Keratinocyte (primary cell): Measurements from ENCODE around the gene CLDND1. TPM values are rescaled to one million over a fixed set of nuclear protein-coding genes. Genes with fewer than 3 reads are reported as not detected.

ENCODE experiments used
- DNase-seq: peaks from one replicate; pipeline ENCODE4 v3.0.0-alpha.2; 2011; ENCODE audit warnings: low read depth, missing footprints, low spot score
- FAIRE-seq: peaks from 2 replicates; lab custom pipeline; 2011; peaks lifted over from hg19 to GRCh38; lab: Jason Lieb, UNC
- H2AFZ ChIP-seq: 2 replicates; pipeline ENCODE4 v1.6.0; 2012; ENCODE audit warnings: low read length, control low read depth, inconsistent platforms; ENCODE audit not compliant: control insufficient read depth
- H3K27ac ChIP-seq: 2 replicates; pipeline ENCODE4 v1.5.1; 2011; ENCODE audit warnings: low read length; ENCODE audit not compliant: control insufficient read depth, insufficient read depth
- H3K27me3 ChIP-seq: 3 replicates; pipeline ENCODE4 v1.6.0; 2011; ENCODE audit warnings: low read length; ENCODE audit not compliant: control insufficient read depth, insufficient read depth; ENCODE audit errors: extremely low read depth
- H3K36me3 ChIP-seq, 2 experiments: 2 replicates in 1 of 2; 3 replicates in 1 of 2; pipeline ENCODE4 v1.5.1; 2011; ENCODE audit warnings: low read length in 2 of 2, mild to moderate bottlenecking in 1 of 2; ENCODE audit not compliant: control insufficient read depth in 2 of 2, insufficient read depth in 2 of 2; ENCODE audit errors: extremely low read depth in 1 of 2
- H3K4me1 ChIP-seq: 3 replicates; pipeline ENCODE4 v1.5.1; 2011; ENCODE audit warnings: low read length; ENCODE audit not compliant: control insufficient read depth, insufficient read depth; ENCODE audit errors: extremely low read depth
- H3K4me2 ChIP-seq: 3 replicates; pipeline ENCODE4 v1.6.0; 2011; ENCODE audit warnings: low read depth, low read length; ENCODE audit not compliant: control insufficient read depth, insufficient read depth; ENCODE audit errors: extremely low read depth
- H3K4me3 ChIP-seq, 3 experiments: fragments of 200-600 bp in 1 of 3; sonication (generic) in 1 of 3; 2 replicates in 2 of 3; 3 replicates in 1 of 3; pipeline ENCODE4 v1.5.1; 2011 to 2016; ENCODE audit warnings: low read length in 3 of 3, mild to moderate bottlenecking in 3 of 3, control low read depth in 2 of 3, inconsistent platforms in 1 of 3, low read depth in 1 of 3, mixed read lengths in 1 of 3, mixed run types in 1 of 3, moderate library complexity in 1 of 3; ENCODE audit not compliant: control insufficient read depth in 2 of 3, insufficient read depth in 2 of 3; ENCODE audit errors: extremely low read depth in 1 of 3
- H3K79me2 ChIP-seq: 2 replicates; pipeline ENCODE4 v1.6.0; 2012; ENCODE audit warnings: low read length; ENCODE audit not compliant: control insufficient read depth, insufficient read depth
- H3K9ac ChIP-seq: 3 replicates; pipeline ENCODE4 v1.6.0; 2011; ENCODE audit warnings: low read length; ENCODE audit not compliant: control insufficient read depth, insufficient read depth; ENCODE audit errors: extremely low read depth
- H3K9me1 ChIP-seq: 3 replicates; pipeline ENCODE4 v1.6.0; 2011; ENCODE audit warnings: low read length; ENCODE audit not compliant: control insufficient read depth, insufficient read depth; ENCODE audit errors: extremely low read depth
- H3K9me3 ChIP-seq: 2 replicates; pipeline ENCODE4 v1.5.1; 2012; ENCODE audit warnings: low read depth, low read length; ENCODE audit not compliant: control insufficient read depth
- H4K20me1 ChIP-seq: 3 replicates; pipeline ENCODE4 v1.6.0; 2011; ENCODE audit warnings: low read length; ENCODE audit not compliant: control insufficient read depth, insufficient read depth; ENCODE audit errors: extremely low read depth
- EZH2 ChIP-seq: IDR thresholded peaks from one replicate; pipeline ENCODE4 v1.6.1; 2012; ENCODE audit warnings: inconsistent platforms, mild to moderate bottlenecking, low read length, moderate library complexity
- dilution Hi-C: fragments of 300-500 bp; cut with MboI; formaldehyde crosslinking; loops from one replicate; pipeline ENCODE4 v1.7.0; 2020; ENCODE audit warnings: low sequenced_read_pairs; ENCODE audit not compliant: extremely low pct_ligation_motif_present
- polyA plus RNA-seq, 5 experiments: library from polyadenylated mRNA; depleted of rRNA in 3 of 5; stranded (reverse) in 3 of 5; stranded (forward) in 1 of 5; unstranded in 1 of 5; fragments of >200 nt; gene quantifications; 1 replicate in 1 of 5; 2 replicates in 3 of 5; 3 replicates in 1 of 5; pipeline versions ENCODE4 v1.2.1 to v1.2.3, GENCODE V29; 2011 to 2012; ENCODE audit warnings: missing spikeins in 2 of 5, low read depth in 1 of 5, low replicate concordance in 1 of 5
- TF ChIP-seq, protein P1 (sequence below), 3 experiments: IDR thresholded peaks in 1 of 3; conservative IDR thresholded peaks in 1 of 3; optimal IDR thresholded peaks in 1 of 3; 2 replicates in 2 of 3; 3 replicates in 1 of 3; pipeline versions ENCODE3 to v1.5.1; 2011; ENCODE audit warnings: low read length in 3 of 3, mild to moderate bottlenecking in 3 of 3, moderate library complexity in 2 of 3, control low read depth in 1 of 3, inconsistent platforms in 1 of 3; ENCODE audit not compliant: insufficient read depth in 2 of 3; ENCODE audit errors: extremely low read depth in 1 of 3

CLDND1 gene
- polyA plus RNA-seq, 1 donor (not counting 4 experiments of a cell fraction or from before 2014, with no cell fraction given), result 137 TPM

DNA sequence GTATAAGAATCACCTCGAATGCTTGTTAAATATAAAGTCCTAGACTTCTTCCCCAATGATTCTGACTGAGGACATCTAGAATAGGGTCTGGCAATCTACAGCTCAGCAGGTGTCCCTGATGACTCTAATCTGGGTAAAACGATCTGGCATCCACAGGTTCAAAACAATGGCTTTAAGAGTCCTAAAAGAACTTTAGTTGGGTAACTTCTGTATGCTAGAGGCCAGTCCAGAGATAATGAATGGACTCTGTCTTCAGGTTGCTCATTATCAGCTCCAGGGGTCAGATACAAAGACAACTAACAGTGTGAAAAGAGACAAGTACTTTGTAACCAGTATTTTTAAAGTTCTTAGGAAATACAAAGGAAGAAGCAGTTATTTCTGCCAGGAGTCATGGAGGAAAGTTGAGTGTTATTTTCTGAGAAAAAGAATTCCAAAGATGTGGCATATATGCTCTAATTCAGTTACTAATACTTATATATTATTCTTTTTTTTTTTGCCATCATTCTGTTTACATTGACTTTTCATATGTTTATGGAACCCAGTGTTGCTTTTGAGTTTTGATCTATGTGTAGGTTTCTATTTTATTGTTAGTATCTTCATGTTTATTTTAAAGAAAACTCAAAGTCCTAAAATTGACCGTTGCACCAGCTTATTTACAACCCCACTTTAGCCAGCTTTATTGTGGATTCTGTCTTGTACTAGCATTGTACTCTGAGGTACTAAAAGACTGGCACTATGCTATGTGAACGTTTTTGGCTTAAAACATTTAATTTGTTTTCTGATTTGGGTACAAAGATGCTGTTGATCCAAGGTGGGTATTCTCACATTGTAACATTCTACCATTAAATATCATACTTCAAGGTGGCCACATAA is 6.0 kb upstream of the CLDND1 start:
- no peak overlapping the region for H3K9ac ChIP-seq
- no peaks in the 10 kb centered on the region for H4K20me1 ChIP-seq
- H3K9me3 ChIP-seq, result no peaks in the 10 kb centered on the region
- peak overlapping the region; percentile 28 for H2AFZ ChIP-seq
- no peak overlapping the region for H3K4me2 ChIP-seq
- no peak for FAIRE-seq
- dilution Hi-C loops, result no loop called here
- no peak for DNase-seq
- H3K4me1 ChIP-seq, result no peaks in the 10 kb centered on the region
- H3K79me2 ChIP-seq, result no peaks in the 10 kb centered on the region
- H3K4me3 ChIP-seq, result no peak overlapping the region
- no peaks in the 10 kb centered on the region for H3K27me3 ChIP-seq
- H3K9me1 ChIP-seq, result no peaks in the 10 kb centered on the region
- H3K36me3 ChIP-seq, result no peaks in the 10 kb centered on the region
- no peak for TF ChIP-seq EZH2
- TF ChIP-seq, protein P1, sequence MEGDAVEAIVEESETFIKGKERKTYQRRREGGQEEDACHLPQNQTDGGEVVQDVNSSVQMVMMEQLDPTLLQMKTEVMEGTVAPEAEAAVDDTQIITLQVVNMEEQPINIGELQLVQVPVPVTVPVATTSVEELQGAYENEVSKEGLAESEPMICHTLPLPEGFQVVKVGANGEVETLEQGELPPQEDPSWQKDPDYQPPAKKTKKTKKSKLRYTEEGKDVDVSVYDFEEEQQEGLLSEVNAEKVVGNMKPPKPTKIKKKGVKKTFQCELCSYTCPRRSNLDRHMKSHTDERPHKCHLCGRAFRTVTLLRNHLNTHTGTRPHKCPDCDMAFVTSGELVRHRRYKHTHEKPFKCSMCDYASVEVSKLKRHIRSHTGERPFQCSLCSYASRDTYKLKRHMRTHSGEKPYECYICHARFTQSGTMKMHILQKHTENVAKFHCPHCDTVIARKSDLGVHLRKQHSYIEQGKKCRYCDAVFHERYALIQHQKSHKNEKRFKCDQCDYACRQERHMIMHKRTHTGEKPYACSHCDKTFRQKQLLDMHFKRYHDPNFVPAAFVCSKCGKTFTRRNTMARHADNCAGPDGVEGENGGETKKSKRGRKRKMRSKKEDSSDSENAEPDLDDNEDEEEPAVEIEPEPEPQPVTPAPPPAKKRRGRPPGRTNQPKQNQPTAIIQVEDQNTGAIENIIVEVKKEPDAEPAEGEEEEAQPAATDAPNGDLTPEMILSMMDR (optimal IDR thresholded peaks at IDR 0.05 in 1 of 3, IDR thresholded peaks at IDR 0.05 in 1 of 3, conservative IDR thresholded peaks at IDR 0.05 in 1 of 3; ENCODE audit: extremely low read depth in 1 of 3, insufficient read depth in 2 of 3, low read length in 3 of 3), result no peak
- no peak overlapping the region for H3K27ac ChIP-seq

DNA sequence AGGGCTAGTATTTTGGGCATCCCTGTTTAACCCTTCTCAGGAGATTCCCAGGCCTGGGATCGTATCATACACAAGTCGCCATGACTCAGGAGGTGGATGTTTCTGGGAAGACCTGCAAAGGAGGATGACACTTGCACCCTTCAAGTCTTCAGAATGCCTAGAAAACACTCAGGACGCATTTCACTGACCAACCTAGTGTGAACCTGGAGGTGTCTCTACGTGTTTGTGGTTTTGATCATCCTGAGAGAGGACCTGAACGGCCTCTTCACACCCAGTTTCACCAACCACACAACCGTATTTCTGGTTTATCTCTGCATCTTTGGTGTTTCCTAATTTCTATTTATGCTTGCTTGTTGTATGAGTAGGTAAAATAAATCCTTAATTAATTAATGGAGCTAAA is 2.8 kb upstream of the CLDND1 start:
- Histone ChIP-seq H3K79me2 (peaks cover 15% of the 10 kb centered on the region), H3K4me2 (no peak overlapping the region), H3K36me3 (peaks cover 2 to 6% of the 10 kb centered on the region in 2 experiments), H3K4me3 (no peak overlapping the region), H3K9me3 (no peaks in the 10 kb centered on the region), H3K9me1 (no peaks in the 10 kb centered on the region), H3K4me1 (peaks cover 11% of the 10 kb centered on the region), H3K9ac (no peak overlapping the region), H3K27me3 (no peaks in the 10 kb centered on the region), H4K20me1 (no peaks in the 10 kb centered on the region), H2AFZ (no peak overlapping the region), H3K27ac (no peak overlapping the region)
- dilution Hi-C loops, result no loop called here
- FAIRE-seq (no peak), DNase-seq (no peak)
- TF ChIP-seq, protein P1 (optimal IDR thresholded peaks at IDR 0.05 in 1 of 3, IDR thresholded peaks at IDR 0.05 in 1 of 3, conservative IDR thresholded peaks at IDR 0.05 in 1 of 3; ENCODE audit: extremely low read depth in 1 of 3, insufficient read depth in 2 of 3, low read length in 3 of 3), result no peak
- TF ChIP-seq EZH2, result no peak
